Type B pancreatic cell (in vitro differentiated cells): ENCODE measurements around the gene NUP153. TPM values are rescaled to one million over a fixed set of nuclear protein-coding genes. Genes with fewer than 3 reads are reported as not detected.
A peak's percentile ranks its signal among the peaks of the same experiment; 100 is the strongest.

ENCODE experiments used
- DNase-seq: peaks from one replicate; pipeline ENCODE4 v3.0.0; 2021; ENCODE audit warnings: mixed read lengths; ENCODE audit not compliant: unreplicated experiment; ENCODE audit errors: extremely low spot score
- H3K27ac Mint-ChIP-seq: 2 replicates; pipeline ENCODE4 v1.8.0; 2021; ENCODE audit warnings: mild to moderate bottlenecking, mixed read lengths
- H3K27me3 Mint-ChIP-seq: 2 replicates; pipeline ENCODE4 v1.8.0; 2021; ENCODE audit warnings: mixed read lengths
- H3K36me3 Mint-ChIP-seq: 2 replicates; pipeline ENCODE4 v1.8.0; 2021; ENCODE audit warnings: mixed read lengths
- H3K4me1 Mint-ChIP-seq: one replicate; pipeline ENCODE4 v1.8.0; 2021; ENCODE audit warnings: mixed read lengths; ENCODE audit not compliant: unreplicated experiment
- H3K4me3 Mint-ChIP-seq: 2 replicates; pipeline ENCODE4 v1.8.0; 2021; ENCODE audit warnings: mild to moderate bottlenecking, mixed read lengths
- H3K9me3 Mint-ChIP-seq: 2 replicates; pipeline ENCODE4 v1.8.0; 2021; ENCODE audit warnings: mixed read lengths
- CTCF ChIP-seq: fragments of 200-600 bp; sonication (generic); conservative IDR thresholded peaks from 2 replicates; pipeline ENCODE4 v1.5.0; 2021; ENCODE audit warnings: antibody characterized with exemption, mild to moderate bottlenecking
- total RNA-seq: library from RNA; stranded (reverse); gene quantifications from 2 replicates; pipeline ENCODE4 v1.2.1, GENCODE V29; 2021; ENCODE audit warnings: low replicate concordance

NUP153 gene
- total RNA-seq, 1 donor from 2014 or later, result 51.8 TPM

GRCh38 chr6:17683428-17683827 lies 23.3 kb downstream of the NUP153 start:
- Mint-ChIP-seq H3K36me3 (peaks cover 38% of the 10 kb centered on the region), H3K27me3 (no peaks in the 10 kb centered on the region), H3K9me3 (no peaks in the 10 kb centered on the region), H3K4me1 (no peaks in the 10 kb centered on the region), H3K27ac (no peak overlapping the region), H3K4me3 (no peak overlapping the region)
- TF ChIP-seq CTCF, result no peak
- DNase-seq, result no peak

- peaks cover 30% of the 10 kb centered on the region for H3K36me3 Mint-ChIP-seq
These were observed 27.0 kb downstream of the NUP153 start for GRCh38 chr6:17679726-17680125.

GRCh38 chr6:17677602-17678001 lies 29.1 kb downstream of the NUP153 start:
- no peak for TF ChIP-seq CTCF
- peak overlapping the region; percentile 29 for H3K27ac Mint-ChIP-seq
- H3K4me3 Mint-ChIP-seq, result no peak overlapping the region
- H3K9me3 Mint-ChIP-seq, result no peaks in the 10 kb centered on the region
- no peaks in the 10 kb centered on the region for H3K4me1 Mint-ChIP-seq
- no peaks in the 10 kb centered on the region for H3K27me3 Mint-ChIP-seq
- peaks cover 32% of the 10 kb centered on the region for H3K36me3 Mint-ChIP-seq
- no peak for DNase-seq

More at GRCh38 chr6:17679726-17680125, 27.0 kb downstream of the NUP153 start:
- Mint-ChIP-seq H3K27ac (peak overlapping the region; percentile 82), H3K27me3 (no peaks in the 10 kb centered on the region), H3K4me3 (peak overlapping the region; percentile 27), H3K9me3 (no peaks in the 10 kb centered on the region), H3K4me1 (no peaks in the 10 kb centered on the region)
- DNase-seq, result no peak
- no peak for TF ChIP-seq CTCF

GRCh38 chr6:17673543-17674254 lies 33.0 kb downstream of the NUP153 start:
- Mint-ChIP-seq H3K4me3 (no peak overlapping the region), H3K36me3 (peaks cover 46% of the 10 kb centered on the region), H3K27me3 (no peaks in the 10 kb centered on the region), H3K4me1 (no peaks in the 10 kb centered on the region), H3K9me3 (no peaks in the 10 kb centered on the region), H3K27ac (no peak overlapping the region)
- DNase-seq, result no peak
- TF ChIP-seq CTCF, result no peak

- Mint-ChIP-seq H3K4me1 (no peaks in the 10 kb centered on the region), H3K36me3 (peaks cover 47% of the 10 kb centered on the region), H3K27me3 (no peaks in the 10 kb centered on the region), H3K9me3 (no peaks in the 10 kb centered on the region), H3K4me3 (no peak overlapping the region), H3K27ac (no peak overlapping the region)
- no peak for DNase-seq
- no peak for TF ChIP-seq CTCF
These were observed 34.5 kb downstream of the NUP153 start for GRCh38 chr6:17672064-17672718.
